GM12891 (cell line): ENCODE measurements around the gene ALDH7A1.

Experiments
- PAX5 ChIP-seq: IDR thresholded peaks from 2 replicates; pipeline ENCODE4 v1.6.1; 2011; ENCODE audit warnings: low read length, moderate library complexity, mild to moderate bottlenecking; ENCODE audit not compliant: insufficient read depth, severe bottlenecking
- POLR2A ChIP-seq: IDR thresholded peaks from 2 replicates; pipeline ENCODE4 v1.6.1; 2011; ENCODE audit warnings: low read depth, low read length, control low read depth
- POLR2AphosphoS5 ChIP-seq: IDR thresholded peaks from 2 replicates; pipeline ENCODE4 v1.6.1; 2011; ENCODE audit warnings: low read depth, low read length, control low read depth
- SPI1 ChIP-seq: IDR thresholded peaks from 2 replicates; pipeline ENCODE4 v1.6.1; 2011; ENCODE audit warnings: low read depth, low read length, control low read depth
- TAF1 ChIP-seq: IDR thresholded peaks from 2 replicates; pipeline ENCODE4 v1.6.1; 2011; ENCODE audit warnings: low read depth, low read length, control low read depth

DNA sequence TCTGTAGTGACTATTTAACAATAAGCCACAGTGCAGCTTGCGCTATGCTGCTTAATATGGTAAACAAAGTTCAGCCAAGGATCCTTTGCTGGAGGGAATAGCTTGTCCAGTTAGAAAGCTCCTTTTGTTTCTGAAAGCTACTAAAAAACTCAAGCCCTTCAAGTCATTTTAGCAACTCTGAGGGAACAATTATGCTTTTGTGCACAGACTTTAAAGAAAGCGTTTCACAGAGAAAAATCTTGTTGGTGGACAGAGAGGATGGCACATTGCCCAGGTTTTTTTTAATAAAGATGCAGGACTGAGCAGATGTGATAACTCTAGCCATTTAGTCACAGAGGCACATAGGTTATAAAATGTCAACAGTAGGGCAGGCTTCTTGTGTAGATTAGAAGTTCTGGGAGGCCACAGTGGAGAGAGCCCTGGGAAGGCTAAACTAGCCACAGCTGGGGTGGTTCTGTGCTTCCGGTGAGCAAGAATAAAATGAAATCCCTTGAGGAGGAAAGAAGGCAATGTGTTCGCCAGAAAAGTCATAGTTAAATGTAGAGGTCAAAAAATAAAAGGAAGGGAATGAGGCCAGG lies 63.4 kb downstream of the ALDH7A1 start:
- no peak for TF ChIP-seq POLR2A
- TF ChIP-seq TAF1 = no peak
- no peak for TF ChIP-seq POLR2AphosphoS5
- TF ChIP-seq SPI1 = no peak
- TF ChIP-seq PAX5 = no peak
